SK-N-SH (cell line): Measurements from ENCODE around the gene KLK5. TPM values are rescaled to one million over a fixed set of nuclear protein-coding genes. Genes with fewer than 3 reads are reported as not detected.

Experiments used
- CTCF ChIA-PET: fragments of 300-600, 350-600 bp; formaldehyde crosslinking; extraction: SDS; loops from one replicate; lab custom pipeline; 2021; lab: Yijun Ruan, JAX
- POLR2A ChIA-PET: fragments of 350-600 bp; sonication (Branson Sonifier 250); formaldehyde crosslinking; extraction: SDS; loops from one replicate; lab custom pipeline; 2020; ENCODE audit warnings: antibody characterized with exemption, inconsistent platforms; lab: Yijun Ruan, JAX
- DNase-seq: peaks from one replicate; pipeline ENCODE4 v3.0.0; 2012
- H2AFZ ChIP-seq: fragments of 200-600 bp; sonication (generic); 2 replicates; pipeline ENCODE4 v1.8.1; 2016; ENCODE audit warnings: antibody characterized with exemption, mild to moderate bottlenecking, low read depth
- H3F3A ChIP-seq: fragments of 200-600 bp; sonication (generic); replicated peaks from 2 replicates; pipeline ENCODE3; 2016; ENCODE audit warnings: antibody characterized with exemption, mild to moderate bottlenecking; ENCODE audit not compliant: insufficient read depth
- H3K27ac ChIP-seq, 2 experiments: fragments of 200-500 bp in 1 of 2; fragments of 200-600 bp in 1 of 2; sonication (Bioruptor generic) in 1 of 2; sonication (generic), shearing (Covaris generic) in 1 of 2; 2 replicates each; pipeline versions ENCODE4 v1.5.1 to v1.6.1; 2014 to 2016; ENCODE audit warnings: low read depth in 2 of 2, inconsistent platforms in 1 of 2, low read length in 1 of 2, mild to moderate bottlenecking in 1 of 2, mixed read lengths in 1 of 2
- H3K27me3 ChIP-seq: fragments of 200-600 bp; sonication (generic), shearing (Covaris generic); 2 replicates; pipeline ENCODE4 v1.6.1; 2016; ENCODE audit warnings: mixed run types; ENCODE audit not compliant: insufficient read depth
- H3K36me3 ChIP-seq, 2 experiments: fragments of 200-500 bp in 1 of 2; fragments of 200-600 bp in 1 of 2; sonication (Bioruptor generic) in 1 of 2; sonication (generic) in 1 of 2; replicated peaks in 1 of 2; 2 replicates each; pipeline versions ENCODE3 to v1.5.1; 2014 to 2016; ENCODE audit warnings: low read length in 1 of 2, mild to moderate bottlenecking in 1 of 2; ENCODE audit not compliant: insufficient read depth in 2 of 2, control insufficient read depth in 1 of 2
- H3K4me1 ChIP-seq, 2 experiments: fragments of 200-500 bp in 1 of 2; fragments of 200-600 bp in 1 of 2; sonication (Bioruptor generic) in 1 of 2; sonication (generic), shearing (Covaris generic) in 1 of 2; 2 replicates each; pipeline versions ENCODE4 v1.5.1 to v1.6.1; 2014 to 2016; ENCODE audit warnings: low read depth in 1 of 2, low read length in 1 of 2, mixed run types in 1 of 2; ENCODE audit not compliant: insufficient read depth in 2 of 2, control insufficient read depth in 1 of 2
- H3K4me2 ChIP-seq: fragments of 200-600 bp; sonication (generic), shearing (Covaris generic); 2 replicates; pipeline ENCODE4 v1.6.1; 2017; ENCODE audit warnings: mixed run types
- H3K4me3 ChIP-seq, 2 experiments: fragments of 200-500 bp in 1 of 2; fragments of 200-600 bp in 1 of 2; sonication (Bioruptor generic) in 1 of 2; sonication (generic), shearing (Covaris generic) in 1 of 2; 2 replicates each; pipeline versions ENCODE4 v1.5.1 to v1.8.1; 2014 to 2016; ENCODE audit warnings: low read depth in 2 of 2, inconsistent platforms in 1 of 2, low read length in 1 of 2, mild to moderate bottlenecking in 1 of 2, mixed read lengths in 1 of 2, moderate library complexity in 1 of 2
- H3K79me2 ChIP-seq: fragments of 200-600 bp; sonication (generic); 2 replicates; pipeline ENCODE4 v1.8.1; 2017; ENCODE audit warnings: mild to moderate bottlenecking; ENCODE audit not compliant: insufficient read depth
- H3K9ac ChIP-seq: fragments of 200-600 bp; sonication (generic); 2 replicates; pipeline ENCODE4 v1.6.1; 2017; ENCODE audit warnings: mixed run types
- H3K9me2 ChIP-seq: fragments of 200-600 bp; sonication (generic); 2 replicates; pipeline ENCODE4 v1.6.1; 2017; ENCODE audit warnings: mixed run types
- H3K9me3 ChIP-seq: fragments of 200-600 bp; sonication (generic); 2 replicates; pipeline ENCODE4 v1.6.1; 2017; ENCODE audit warnings: mixed run types, mild to moderate bottlenecking, moderate library complexity
- H4K20me1 ChIP-seq: fragments of 200-600 bp; sonication (generic); 2 replicates; pipeline ENCODE4 v1.6.1; 2017; ENCODE audit warnings: mild to moderate bottlenecking, mixed run types; ENCODE audit not compliant: insufficient read depth
- CHD2 ChIP-seq: fragments of 150-350 bp; IDR thresholded peaks from 2 replicates; pipeline ENCODE4 v1.6.1; 2018; ENCODE audit warnings: low read length; ENCODE audit not compliant: partially characterized antibody
- CTCF ChIP-seq: fragments of 200-600 bp; sonication (generic); IDR thresholded peaks from 2 replicates; pipeline ENCODE4 v1.6.1; 2017; ENCODE audit warnings: antibody characterized with exemption, mild to moderate bottlenecking, moderate library complexity
- ELF1 ChIP-seq: IDR thresholded peaks from 2 replicates; pipeline ENCODE4 v1.4.0; 2012
- FOXJ3 ChIP-seq: sonication (generic); formaldehyde crosslinking; IDR thresholded peaks from 2 replicates; pipeline ENCODE4 v1.5.1; 2020; ENCODE audit warnings: mild to moderate bottlenecking, missing genetic modification reagents
- FOXM1 ChIP-seq: IDR thresholded peaks from 2 replicates; pipeline ENCODE4 v1.4.0; 2012; ENCODE audit warnings: low read depth, mild to moderate bottlenecking
- IRF3 ChIP-seq: fragments of 150-350 bp; IDR thresholded peaks from 2 replicates; pipeline ENCODE4 v1.6.1; 2016; ENCODE audit warnings: mild to moderate bottlenecking, low read depth, low read length
- MAX ChIP-seq: IDR thresholded peaks from 2 replicates; pipeline ENCODE4 v1.4.0; 2012; ENCODE audit warnings: low read depth
- NFIC ChIP-seq: IDR thresholded peaks from 2 replicates; pipeline ENCODE4 v1.4.0; 2012; ENCODE audit warnings: borderline replicate concordance
- NRF1 ChIP-seq: IDR thresholded peaks from 2 replicates; pipeline ENCODE4 v1.6.1; 2012; ENCODE audit warnings: low read depth, mild to moderate bottlenecking, low read length
- POLR2AphosphoS5 ChIP-seq: IDR thresholded peaks from 2 replicates; pipeline ENCODE4 v1.6.1; 2012; ENCODE audit warnings: low read depth, low read length
- RAD21 ChIP-seq: IDR thresholded peaks from 2 replicates; pipeline ENCODE4 v1.6.1; 2012; ENCODE audit warnings: mild to moderate bottlenecking, low read length
- RCOR1 ChIP-seq: fragments of 150-350 bp; IDR thresholded peaks from 2 replicates; pipeline ENCODE4 v1.6.1; 2017; ENCODE audit warnings: antibody characterized with exemption, low read length
- REST ChIP-seq: IDR thresholded peaks from 2 replicates; pipeline ENCODE4 v1.6.1; 2012; ENCODE audit warnings: mild to moderate bottlenecking, low read depth, low read length, moderate library complexity
- RXRA ChIP-seq: IDR thresholded peaks from 2 replicates; pipeline ENCODE4 v1.4.0; 2012; ENCODE audit warnings: low read depth, mild to moderate bottlenecking, borderline replicate concordance
- SIN3A ChIP-seq: IDR thresholded peaks from 2 replicates; pipeline ENCODE4 v1.6.1; 2012; ENCODE audit warnings: low read depth, mild to moderate bottlenecking, low read length, moderate library complexity, borderline replicate concordance
- TEAD4 ChIP-seq: IDR thresholded peaks from 2 replicates; pipeline ENCODE4 v1.4.0; 2012; ENCODE audit warnings: mild to moderate bottlenecking, borderline replicate concordance; ENCODE audit not compliant: insufficient read depth
- USF1 ChIP-seq: IDR thresholded peaks from 2 replicates; pipeline ENCODE4 v1.4.0; 2012; ENCODE audit warnings: low read depth, borderline replicate concordance
- YY1 ChIP-seq: IDR thresholded peaks from 2 replicates; pipeline ENCODE4 v1.4.0; 2012; ENCODE audit warnings: low read depth, mild to moderate bottlenecking
- ZBTB33 ChIP-seq: IDR thresholded peaks from 2 replicates; pipeline ENCODE4 v1.4.0; 2012; ENCODE audit warnings: low read depth, borderline replicate concordance
- WGBS: methylation state at CpG from one replicate; pipeline ENCODE4 v1.1.6; 2017; ENCODE audit warnings: low lambda C conversion rate; 5-methylcytosine and 5-hydroxymethylcytosine counted together
- polyA plus RNA-seq, 3 experiments: library from polyadenylated mRNA; depleted of rRNA; stranded (reverse); fragments of >200 nt; gene quantifications; 2 replicates each; pipeline ENCODE4 v1.2.3, GENCODE V29; 2012

KLK5 gene
- polyA plus RNA-seq, 1 of the 3 experiments (the other 2 are of a cell fraction): not detected

- TF ChIP-seq IRF3: no peak
- no peak for TF ChIP-seq RAD21
Observed at GRCh38 chr19:51000426-51000825, 47.6 kb upstream of the KLK5 start (continued).

- Histone ChIP-seq H2AFZ (no peak overlapping the region), H3K4me1 (no peaks in the 10 kb centered on the region), H3K79me2 (no peaks in the 10 kb centered on the region), H3K9ac (no peak overlapping the region), H3K9me2 (no peaks in the 10 kb centered on the region), H3F3A (no peaks in the 10 kb centered on the region), H4K20me1 (no peaks in the 10 kb centered on the region), H3K4me3 (no peak overlapping the region), H3K27ac (no peak overlapping the region), H3K27me3 (peaks cover 20% of the 10 kb centered on the region; the same call in 1 of the 2 replicates), H3K9me3 (no peaks in the 10 kb centered on the region), H3K4me2 (no peak overlapping the region), H3K36me3 (no peaks in the 10 kb centered on the region)
- no peak for TF ChIP-seq NRF1
- TF ChIP-seq CHD2: no peak
- no peak for TF ChIP-seq NFIC
- no peak for TF ChIP-seq SIN3A
- TF ChIP-seq MAX: no peak
- TF ChIP-seq USF1: no peak
- TF ChIP-seq ELF1: no peak
- TF ChIP-seq FOXJ3 (CRISPR knock-in tag): no peak
- TF ChIP-seq TEAD4: no peak
- TF ChIP-seq IRF3: no peak
- TF ChIP-seq RXRA: no peak
- TF ChIP-seq FOXM1: no peak
- TF ChIP-seq REST: no peak
- no peak for TF ChIP-seq POLR2AphosphoS5
- TF ChIP-seq ZBTB33: no peak
- no peak for TF ChIP-seq CTCF
- TF ChIP-seq RCOR1: no peak
- TF ChIP-seq YY1: no peak
- POLR2A ChIA-PET: no interaction called here
- CTCF ChIA-PET: no interaction called here
- DNase-seq: no peak
- 10% methylated on average over 4 of the region's 4 CpGs for WGBS
Observed at GRCh38 chr19:50998686-50999085, 45.8 kb upstream of the KLK5 start.
